NCI-H345 treated with DMSO at 0.1 percent for 48 hours (cell line): Measurements from ENCODE around the gene URB1.
"Not testable (repeated sequence)": the region's sequence is repeated elsewhere in the genome, so short reads cannot be mapped to it uniquely, and the experiment has no call there.

Experiments
- DNase-seq: peaks from one replicate; lab custom pipeline; 2025; ENCODE audit not compliant: unreplicated experiment; lab: John Stamatoyannopoulos, UW

Gene URB1

DNA sequence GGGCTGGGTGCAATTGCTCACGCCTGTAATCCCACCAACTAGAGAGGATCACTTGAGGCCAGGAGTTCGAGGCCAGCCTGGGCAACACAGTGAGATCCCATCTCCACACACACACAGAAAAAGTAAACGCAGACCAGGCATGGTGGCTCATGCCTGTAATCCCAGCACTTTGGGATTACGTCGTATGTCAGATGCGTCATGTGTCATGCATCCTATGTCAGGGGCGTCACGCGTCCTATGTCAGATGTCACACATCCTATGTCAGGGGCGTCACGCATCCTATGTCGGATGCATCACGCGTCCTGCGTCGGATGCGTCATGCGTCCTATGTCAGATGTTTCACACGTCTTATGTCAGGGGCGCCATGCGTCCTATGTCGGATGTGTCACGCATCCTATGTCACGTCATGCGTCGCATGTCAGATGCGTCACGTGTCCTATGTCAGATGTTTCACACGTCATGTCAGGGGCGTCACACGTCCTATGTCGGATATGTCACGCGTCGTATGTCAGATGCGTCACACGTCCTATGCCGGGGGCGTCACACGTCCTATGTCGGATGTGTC lies 92.6 kb downstream of the URB1 start:
- no peak for DNase-seq

DNA sequence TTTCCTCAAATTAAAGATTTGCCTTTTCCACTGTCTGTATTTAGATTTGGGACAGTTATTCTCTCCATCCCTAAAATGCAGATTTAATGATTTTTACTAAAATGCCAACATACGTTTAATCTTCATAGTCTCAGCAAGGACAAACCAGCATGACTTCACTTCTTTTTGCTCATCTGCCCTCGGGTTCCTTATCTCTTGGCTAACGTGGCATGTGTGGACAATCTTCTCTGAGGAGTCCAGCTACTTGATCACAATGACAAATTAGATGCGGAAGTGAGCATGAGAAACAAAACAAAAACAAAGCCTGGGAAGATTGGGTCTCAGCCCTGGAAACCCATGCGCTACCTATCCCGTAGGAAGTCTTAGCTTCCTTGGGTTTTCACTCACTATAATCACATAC lies 93.1 kb downstream of the URB1 start:
- no peak for DNase-seq

DNA sequence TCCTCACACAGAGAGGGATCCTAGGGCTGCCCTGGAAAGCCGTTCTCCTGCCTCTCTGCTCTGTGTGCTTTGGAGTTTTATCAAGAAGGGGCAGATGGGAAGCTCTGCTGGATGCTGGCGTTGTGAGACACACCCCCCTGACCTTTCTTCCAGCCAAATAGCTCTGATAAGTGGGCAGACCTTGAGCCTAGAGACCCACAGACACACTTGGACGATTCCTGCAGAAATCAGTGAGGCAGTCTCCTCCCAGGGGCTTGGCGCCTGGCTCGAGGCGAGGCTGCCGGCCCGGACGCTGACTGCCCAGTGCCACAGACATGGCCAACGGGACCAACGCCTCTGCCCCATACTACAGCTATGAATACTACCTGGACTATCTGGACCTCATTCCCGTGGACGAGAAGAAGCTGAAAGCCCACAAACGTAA lies 94.1 kb downstream of the URB1 start, which contains the start of gene MRAP:
MRAP (plus strand) TSS at position 198 of the 424 bp plus-strand sequence; CDS start at position 315, 117 bp downstream.
- DNase-seq = no peak

DNA sequence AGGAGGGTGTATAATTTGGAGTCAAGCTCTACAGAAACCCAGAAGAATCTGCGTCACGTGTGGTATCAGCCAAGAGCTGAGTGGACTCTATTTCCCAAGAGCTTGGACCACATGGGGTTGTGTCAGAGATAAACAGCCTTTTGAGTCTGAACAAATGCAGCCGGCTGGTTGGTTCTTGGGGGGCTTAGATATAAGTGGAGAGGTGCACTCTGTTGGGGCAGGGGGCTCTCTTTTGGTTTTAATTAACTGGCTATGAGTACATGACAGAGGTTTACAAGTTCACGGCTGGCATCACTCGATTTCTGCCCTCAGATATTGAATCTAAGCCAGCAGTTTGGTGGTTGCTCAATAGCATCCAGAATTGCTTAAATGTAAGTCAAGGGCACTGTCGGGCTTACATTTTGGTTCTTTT lies 94.7 kb downstream of the URB1 start:
- no peak for DNase-seq

DNA sequence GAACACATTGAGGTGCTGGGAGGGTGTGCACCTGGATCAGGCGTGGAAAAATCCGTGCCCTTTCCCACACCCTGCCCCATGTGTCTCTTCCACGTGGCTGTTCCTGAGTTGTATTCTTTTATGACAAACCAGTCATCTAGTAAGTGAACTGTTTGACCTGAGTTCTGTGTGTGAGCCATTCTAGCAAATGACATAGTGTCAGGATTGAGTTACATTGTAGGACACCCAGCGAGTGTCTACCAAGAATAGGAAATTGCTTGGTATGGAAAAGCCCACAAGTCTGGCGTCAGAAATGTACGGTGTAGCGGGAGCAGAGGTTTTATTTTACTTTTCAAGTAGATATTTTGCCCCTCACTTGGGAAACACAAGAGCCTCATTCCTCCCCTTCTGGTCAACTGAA lies 95.4 kb downstream of the URB1 start:
- no peak for DNase-seq

- DNase-seq = no peak
Observed at GRCh38 chr21:32285476-32285875, 107.3 kb downstream of the URB1 start.

GRCh38 chr21:32282992-32283391 lies 109.8 kb downstream of the URB1 start:
- no peak for DNase-seq

DNA sequence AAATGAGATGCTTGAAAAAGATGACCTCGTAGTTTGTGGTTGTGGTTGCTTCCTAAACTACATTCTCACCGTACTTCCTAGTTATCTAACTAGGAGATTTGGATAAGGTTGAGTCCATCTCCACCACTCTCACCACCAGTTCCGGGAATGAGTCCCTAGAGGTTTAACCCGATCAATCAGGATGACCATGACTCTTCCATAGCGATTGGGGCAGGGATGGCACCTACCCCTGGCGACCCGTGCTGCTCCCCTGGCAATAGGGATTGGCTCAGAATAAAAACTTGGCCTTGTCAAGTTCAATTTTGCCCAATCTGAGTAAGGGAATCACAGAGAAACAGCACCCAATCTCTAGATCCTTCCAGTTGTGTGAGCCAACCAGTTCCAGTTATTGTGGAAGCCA lies 111.3 kb downstream of the URB1 start:
- no peak for DNase-seq

- DNase-seq = no peak
Observed at GRCh38 chr21:32279377-32279680, 113.5 kb downstream of the URB1 start.

GRCh38 chr21:32278518-32279376 lies 114.1 kb downstream of the URB1 start, which contains the start of gene MIS18A:
Gene MIS18A, minus strand, starts transcription at chr21:32279049. Its CDS starts 35 bp downstream, at chr21:32279014.
- DNase-seq = peak; percentile 97

DNA sequence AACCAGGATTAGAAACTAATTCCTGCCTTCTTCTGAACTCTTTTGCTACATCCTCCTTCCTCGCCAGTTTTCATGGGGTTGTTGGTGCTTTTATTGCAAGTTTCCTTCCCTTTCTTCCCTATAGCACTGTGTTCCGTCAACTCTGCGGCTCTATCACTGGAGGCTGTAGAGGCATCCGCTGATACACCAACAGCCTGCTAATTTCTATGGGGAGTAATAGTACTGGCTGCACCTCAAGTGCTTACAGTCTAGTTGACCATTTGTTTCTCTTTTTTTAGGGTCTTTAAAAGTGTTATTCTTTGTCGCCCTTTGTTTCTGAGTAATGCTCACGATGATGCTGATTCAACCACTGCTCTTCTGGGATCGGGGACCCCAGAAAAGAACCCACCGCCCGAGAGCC lies 114.7 kb downstream of the URB1 start:
- DNase-seq = no peak

- DNase-seq = no peak
Observed at GRCh38 chr21:32276671-32277070, 116.1 kb downstream of the URB1 start.

- no peak for DNase-seq
Observed at GRCh38 chr21:32270748-32271147, 122.1 kb downstream of the URB1 start.

- DNase-seq = not testable (repeated sequence)
Observed at GRCh38 chr21:32265321-32265720, 127.5 kb downstream of the URB1 start.

DNA sequence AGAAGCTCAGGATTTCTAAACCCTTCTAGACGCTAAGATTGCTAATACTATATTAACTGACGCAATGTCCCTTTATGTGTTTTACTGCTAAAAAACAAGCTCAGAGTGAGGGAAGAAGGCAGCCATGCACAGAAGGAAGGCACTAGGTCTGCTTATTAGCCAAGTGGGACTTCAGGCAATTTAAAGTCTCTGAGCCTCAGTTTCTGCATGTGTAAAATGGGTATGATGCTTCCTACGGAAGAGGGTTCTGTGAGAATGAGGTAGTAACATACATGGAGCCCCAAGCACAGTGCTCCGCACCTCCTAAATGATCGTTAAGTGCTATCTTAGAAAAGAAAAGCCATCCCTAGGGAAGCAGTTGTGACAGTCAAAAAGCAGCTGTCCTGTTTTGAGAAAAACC lies 130.9 kb downstream of the URB1 start:
- no peak for DNase-seq
